Mucosa of stomach (tissue), 1 donor: ENCODE data around the gene ORAI2.
"Not testable (repeated sequence)": the region's sequence is repeated elsewhere in the genome, so short reads cannot be mapped to it uniquely, and the experiment has no call there.

ENCODE experiments used
- H3K27me3 ChIP-seq: one replicate; pipeline ENCODE4 v1.7.0; 2013; ENCODE audit warnings: mild to moderate bottlenecking, low read length; ENCODE audit not compliant: control insufficient read depth, insufficient read depth
- H3K36me3 ChIP-seq: one replicate; pipeline ENCODE4 v1.7.0; 2013; ENCODE audit warnings: low read length; ENCODE audit not compliant: control insufficient read depth, insufficient read depth
- H3K4me1 ChIP-seq: one replicate; pipeline ENCODE4 v1.7.0; 2013; ENCODE audit warnings: mild to moderate bottlenecking, low read length; ENCODE audit not compliant: control insufficient read depth, insufficient read depth
- H3K4me3 ChIP-seq: one replicate; pipeline ENCODE4 v1.7.0; 2013; ENCODE audit warnings: low read length
- H3K9ac ChIP-seq: one replicate; pipeline ENCODE4 v1.7.0; 2013; ENCODE audit warnings: mild to moderate bottlenecking, low read length, moderate library complexity
- H3K9me3 ChIP-seq: one replicate; pipeline ENCODE4 v1.7.0; 2013; ENCODE audit warnings: mild to moderate bottlenecking, low read length, moderate library complexity; ENCODE audit not compliant: control insufficient read depth
- donor health status: Pancreatic carcinoma.

The ORAI2 gene

DNA sequence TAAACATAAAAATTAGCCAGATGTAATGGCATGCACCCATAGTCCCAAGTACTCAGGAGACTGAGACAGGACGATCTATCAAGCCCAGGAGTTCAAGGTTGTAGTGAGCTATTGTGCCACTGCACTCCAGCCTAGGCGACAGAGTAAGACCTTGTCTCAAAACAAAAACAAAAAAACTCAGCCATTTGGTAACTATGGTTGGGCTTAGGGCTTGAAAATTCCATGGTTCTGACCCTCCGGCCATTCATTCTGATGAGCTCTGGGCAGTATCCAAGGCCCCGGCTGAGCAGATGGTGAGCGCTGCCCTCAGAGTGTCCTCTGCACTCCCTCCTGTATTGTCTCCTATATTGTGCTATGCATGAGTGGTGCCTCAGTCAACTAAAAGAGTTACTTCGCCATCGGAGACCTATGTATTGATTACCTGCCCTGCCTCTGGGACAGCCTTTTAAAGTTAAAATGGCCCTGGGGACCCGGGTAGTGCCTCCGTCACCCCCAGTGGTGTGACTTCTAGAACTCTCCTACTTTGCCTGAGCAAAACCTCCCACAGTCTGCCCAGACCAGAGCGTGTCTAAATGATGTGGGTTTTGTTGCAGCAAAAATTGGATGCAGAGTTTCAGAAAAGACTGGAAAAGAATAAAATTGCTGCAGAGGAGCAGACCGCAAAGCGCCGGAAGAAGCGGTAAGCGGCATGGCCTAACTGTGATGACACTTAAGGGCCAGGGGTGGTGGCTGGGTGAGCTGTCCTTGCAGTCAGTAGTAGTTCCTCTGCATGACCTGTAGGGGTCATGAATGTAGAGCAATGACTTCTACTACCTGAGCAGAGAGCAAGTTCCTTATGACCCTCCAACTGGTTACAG is 29.1 kb upstream of the ORAI2 start:
- H3K36me3 ChIP-seq = peaks cover 7% of the 10 kb centered on the region
- no peak overlapping the region for H3K9ac ChIP-seq
- H3K4me1 ChIP-seq = no peaks in the 10 kb centered on the region

GRCh38 chr7:102404862-102405188 is 28.6 kb upstream of the ORAI2 start:
- not testable (repeated sequence) for H3K4me1 ChIP-seq, H3K9ac ChIP-seq, H3K27me3 ChIP-seq, H3K36me3 ChIP-seq, H3K4me3 ChIP-seq, H3K9me3 ChIP-seq

More for the DNA sequence above, 29.1 kb upstream of the ORAI2 start:
- H3K9me3 ChIP-seq = no peaks in the 10 kb centered on the region
- no peaks in the 10 kb centered on the region for H3K27me3 ChIP-seq
- H3K4me3 ChIP-seq = no peak overlapping the region

DNA sequence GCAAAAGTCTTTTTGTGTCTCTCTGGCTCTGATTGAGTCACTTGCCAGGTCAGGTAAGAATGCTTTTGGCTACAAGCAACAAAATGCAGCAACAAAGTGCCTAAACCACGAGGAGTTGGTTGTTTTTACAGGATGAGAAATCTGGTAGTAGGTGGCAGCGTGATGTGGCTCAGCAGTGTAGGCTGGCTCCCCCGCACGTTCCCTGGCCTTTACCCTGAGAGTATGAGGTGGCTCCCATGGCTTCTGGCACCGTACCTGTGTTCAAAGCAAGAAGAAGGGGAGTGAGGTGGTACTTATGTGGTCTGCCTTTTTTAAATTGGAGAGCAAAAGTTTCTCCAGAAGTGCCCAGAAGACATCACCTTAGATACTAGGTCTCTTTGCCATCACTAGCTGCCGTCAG is 25.5 kb upstream of the ORAI2 start:
- H3K9ac ChIP-seq = no peak overlapping the region
- H3K27me3 ChIP-seq = no peaks in the 10 kb centered on the region
- H3K4me3 ChIP-seq = no peak overlapping the region
- peaks cover 7% of the 10 kb centered on the region for H3K36me3 ChIP-seq
- H3K4me1 ChIP-seq = no peaks in the 10 kb centered on the region
- H3K9me3 ChIP-seq = no peaks in the 10 kb centered on the region

DNA sequence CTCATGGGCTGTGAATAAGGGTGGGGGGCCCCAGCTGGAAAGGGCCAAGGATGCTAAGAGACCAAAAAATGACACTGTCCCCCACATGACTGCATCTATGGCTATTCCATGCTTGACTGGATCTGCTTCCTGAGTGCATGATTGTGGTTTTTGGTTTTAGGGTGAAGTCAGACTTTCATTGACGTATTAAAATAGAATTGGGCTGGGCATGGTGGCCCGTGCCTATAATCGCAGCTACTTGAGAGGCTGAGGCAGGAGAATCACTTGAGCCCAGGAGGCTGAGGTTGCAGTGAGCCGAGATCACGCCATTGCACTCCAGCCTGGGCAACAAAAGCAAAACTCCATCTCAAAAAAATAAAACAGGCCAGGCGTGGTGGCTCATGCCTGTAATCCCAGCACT is 24.8 kb upstream of the ORAI2 start:
- H3K4me3 ChIP-seq, H3K4me1 ChIP-seq, H3K36me3 ChIP-seq, H3K9ac ChIP-seq, H3K27me3 ChIP-seq, H3K9me3 ChIP-seq: not testable (repeated sequence)

GRCh38 chr7:102409340-102409739 is 24.0 kb upstream of the ORAI2 start:
- Histone ChIP-seq H3K9ac (no peak overlapping the region), H3K36me3 (peaks cover 7% of the 10 kb centered on the region), H3K4me1 (no peaks in the 10 kb centered on the region), H3K4me3 (no peak overlapping the region), H3K9me3 (no peaks in the 10 kb centered on the region), H3K27me3 (no peaks in the 10 kb centered on the region)

DNA sequence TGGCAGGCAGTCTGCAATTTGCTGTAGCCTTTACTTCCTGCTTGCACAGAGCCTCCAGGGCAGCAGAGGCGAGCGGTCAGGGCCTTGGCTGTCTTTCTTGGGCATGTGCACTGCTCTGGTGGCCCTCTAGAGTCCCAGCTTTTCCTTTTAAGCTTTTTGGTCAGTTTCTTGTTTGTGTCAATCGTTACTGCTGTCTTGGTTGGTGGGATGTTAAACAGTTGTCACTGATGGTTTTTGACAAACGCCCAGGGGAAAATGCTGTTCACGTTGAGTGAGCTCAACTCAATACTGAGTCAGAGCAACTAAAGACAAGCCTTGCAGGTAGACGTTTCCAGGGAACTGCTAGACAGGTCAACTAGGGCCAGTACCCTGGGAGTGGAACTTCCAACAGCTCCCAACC is 23.3 kb upstream of the ORAI2 start:
- Histone ChIP-seq H3K9me3 (no peaks in the 10 kb centered on the region), H3K9ac (no peak overlapping the region), H3K36me3 (peaks cover 7% of the 10 kb centered on the region), H3K4me3 (no peak overlapping the region), H3K4me1 (no peaks in the 10 kb centered on the region), H3K27me3 (no peaks in the 10 kb centered on the region)

GRCh38 chr7:102410918-102411317 is 22.5 kb upstream of the ORAI2 start:
- H3K36me3 ChIP-seq = peaks cover 7% of the 10 kb centered on the region
- H3K9ac ChIP-seq = no peak overlapping the region
- H3K4me1 ChIP-seq = no peaks in the 10 kb centered on the region
- no peak overlapping the region for H3K4me3 ChIP-seq
- no peaks in the 10 kb centered on the region for H3K9me3 ChIP-seq
- H3K27me3 ChIP-seq = no peaks in the 10 kb centered on the region

DNA sequence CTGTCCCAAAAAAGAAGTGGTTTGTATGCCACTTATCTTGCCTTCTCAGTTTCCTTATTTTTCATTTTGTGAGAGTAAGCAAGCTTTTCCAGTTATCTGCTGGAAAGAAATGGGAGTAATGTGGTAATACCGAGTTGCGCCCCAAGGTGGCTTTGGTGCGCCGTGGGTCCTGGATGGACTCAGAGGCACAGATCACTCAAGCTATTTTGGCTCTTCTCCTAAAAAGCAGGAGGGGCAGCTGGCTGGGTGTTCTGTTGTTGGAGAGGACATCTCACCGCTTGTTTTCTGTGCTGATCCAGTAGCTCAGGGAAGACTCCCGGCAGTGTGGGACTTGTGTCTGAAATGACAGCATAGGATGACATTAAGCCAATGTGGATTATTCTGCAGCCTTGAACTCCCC is 20.8 kb upstream of the ORAI2 start:
- no peaks in the 10 kb centered on the region for H3K27me3 ChIP-seq
- no peaks in the 10 kb centered on the region for H3K4me1 ChIP-seq
- no peaks in the 10 kb centered on the region for H3K9me3 ChIP-seq
- no peak overlapping the region for H3K4me3 ChIP-seq
- no peak overlapping the region for H3K9ac ChIP-seq
- peaks cover 7% of the 10 kb centered on the region for H3K36me3 ChIP-seq

GRCh38 chr7:102413091-102413490 is 20.3 kb upstream of the ORAI2 start:
- Histone ChIP-seq H3K4me1 (no peaks in the 10 kb centered on the region), H3K4me3 (no peak overlapping the region), H3K9ac (no peak overlapping the region), H3K9me3 (no peaks in the 10 kb centered on the region), H3K36me3 (peaks cover 2% of the 10 kb centered on the region), H3K27me3 (no peaks in the 10 kb centered on the region)

DNA sequence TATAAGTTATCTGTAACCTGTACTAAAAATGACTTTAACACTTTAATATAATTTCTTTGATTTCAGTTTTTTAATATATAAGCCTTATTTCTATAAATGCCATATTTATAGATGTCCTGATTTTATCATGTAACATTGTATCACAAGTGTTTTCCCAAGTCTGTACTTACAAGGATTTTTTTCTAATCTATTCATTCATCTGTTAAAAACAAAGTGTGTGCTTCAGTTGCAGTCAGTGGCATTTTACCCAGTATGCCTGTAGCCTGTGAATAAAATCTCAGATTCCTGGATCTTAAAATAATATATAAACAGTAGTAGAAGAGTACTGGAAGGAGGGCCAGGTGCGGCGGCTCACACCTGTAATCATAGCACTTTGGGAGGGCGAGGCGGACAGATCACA is 19.8 kb upstream of the ORAI2 start:
- Histone ChIP-seq H3K4me1 (no peaks in the 10 kb centered on the region), H3K9me3 (no peaks in the 10 kb centered on the region), H3K36me3 (no peaks in the 10 kb centered on the region), H3K9ac (no peak overlapping the region), H3K27me3 (no peaks in the 10 kb centered on the region), H3K4me3 (no peak overlapping the region)

DNA sequence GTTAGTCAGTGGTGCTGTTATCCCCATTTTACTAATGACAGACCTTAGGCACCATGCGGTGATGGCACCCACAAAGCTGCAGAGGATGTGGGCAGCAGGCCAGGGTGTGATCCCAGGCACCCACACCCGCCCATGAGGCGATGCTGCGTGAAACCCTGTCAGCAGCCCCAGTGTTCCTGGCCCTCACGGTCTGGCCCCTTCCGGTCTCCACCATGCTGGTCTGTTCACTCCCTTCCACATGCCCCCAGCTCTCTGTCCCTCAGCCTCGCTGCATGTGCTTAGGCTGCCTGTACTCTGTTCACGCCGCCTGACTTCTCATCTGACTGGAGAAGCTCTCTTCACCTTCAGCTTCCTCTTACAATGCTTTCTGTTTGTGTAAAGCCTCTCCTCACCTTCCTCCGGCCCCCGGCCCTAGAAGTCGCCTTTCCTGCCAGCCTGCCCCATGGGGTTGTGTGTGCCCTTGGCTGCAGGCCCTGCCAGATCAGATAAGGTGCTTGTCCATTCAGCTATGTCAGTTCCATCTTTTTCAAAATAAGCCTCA is 17.6 kb upstream of the ORAI2 start:
- Histone ChIP-seq H3K4me1 (no peaks in the 10 kb centered on the region), H3K36me3 (no peaks in the 10 kb centered on the region), H3K4me3 (no peak overlapping the region)

GRCh38 chr7:102416406-102416805 is 17.0 kb upstream of the ORAI2 start:
- H3K27me3 ChIP-seq = no peaks in the 10 kb centered on the region
- H3K4me1 ChIP-seq = no peaks in the 10 kb centered on the region
- H3K9me3 ChIP-seq = no peaks in the 10 kb centered on the region
- no peak overlapping the region for H3K9ac ChIP-seq
- H3K36me3 ChIP-seq = no peaks in the 10 kb centered on the region
- H3K4me3 ChIP-seq = no peak overlapping the region

More for the DNA sequence above, 17.6 kb upstream of the ORAI2 start:
- Histone ChIP-seq H3K27me3 (no peaks in the 10 kb centered on the region), H3K9ac (no peak overlapping the region), H3K9me3 (no peaks in the 10 kb centered on the region)
